Stimulated activated CD4-positive, alpha-beta T cell treated with anti-CD3 and anti-CD28 coated beads, Interleukin-1b, Interleukin-23, amount 100 ng/mL, for 48 hours (primary cell): Measurements from ENCODE around the gene KRTAP22-1.

Experiments used
- DNase-seq: peaks from one replicate; pipeline ENCODE4 v3.0.0-alpha.2; 2020

Gene KRTAP22-1

DNA sequence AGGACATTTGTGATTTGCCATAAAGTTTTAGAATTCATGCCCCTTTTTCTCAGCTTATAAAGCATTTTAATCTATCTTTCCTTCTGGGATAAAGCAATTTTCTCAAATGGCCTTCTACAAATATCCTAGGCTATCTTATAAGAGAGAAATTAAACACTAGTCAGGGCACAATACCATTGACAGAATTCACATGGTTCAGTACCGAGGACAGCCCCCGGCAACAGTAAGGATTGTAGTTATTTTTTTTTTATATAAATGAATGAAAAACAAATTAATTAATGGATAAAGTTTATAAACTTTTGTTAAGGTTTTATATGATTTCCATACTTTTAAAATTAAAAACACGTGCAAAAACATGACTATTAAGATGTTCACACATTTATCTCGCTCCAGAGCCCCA is 27.2 kb downstream of the KRTAP22-1 start:
- DNase-seq = no peak

DNA sequence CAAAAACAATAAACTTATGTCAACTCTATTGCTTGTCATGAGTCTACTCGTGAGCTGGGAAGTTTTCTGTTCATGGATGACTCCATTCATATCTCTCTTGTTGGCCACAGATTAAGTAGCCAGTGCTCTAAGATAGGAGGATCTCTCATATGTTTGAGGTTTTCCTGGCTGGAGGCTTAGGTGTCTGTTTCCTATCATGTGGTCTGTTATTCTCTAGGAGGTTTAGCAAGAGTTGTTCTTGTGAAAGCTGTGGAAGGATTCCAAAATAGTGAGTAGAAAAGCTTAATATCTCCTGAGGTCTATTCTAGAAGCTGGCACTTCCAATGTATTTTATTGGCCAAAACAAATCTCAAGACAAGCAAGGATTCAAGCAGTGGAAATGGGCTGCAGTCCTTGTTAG is 28.3 kb downstream of the KRTAP22-1 start:
- no peak for DNase-seq

- no peak for DNase-seq
Measured at GRCh38 chr21:30634906-30635305, 34.0 kb downstream of the KRTAP22-1 start, which contains the start of gene KRTAP20-2. TSS of gene KRTAP20-2 (plus strand) at chr21:30635206. CDS start at chr21:30635264, 58 bp downstream.

GRCh38 chr21:30638686-30639085 is 37.8 kb downstream of the KRTAP22-1 start:
- DNase-seq = no peak

- no peak for DNase-seq
Measured at GRCh38 chr21:30642564-30642963, 41.7 kb downstream of the KRTAP22-1 start, which contains the start of gene KRTAP20-3. TSS of gene KRTAP20-3 (plus strand) at chr21:30642864.

GRCh38 chr21:30646904-30647414 is 46.1 kb downstream of the KRTAP22-1 start:
- DNase-seq = no peak
